Anterior cingulate cortex (tissue), 58 donors: ENCODE measurements around the gene OOEP.

Source experiments
- DNase-seq, 58 donors: peaks; one replicate each; lab custom pipeline; 2025; lab: John Stamatoyannopoulos, UW

Gene OOEP

DNA sequence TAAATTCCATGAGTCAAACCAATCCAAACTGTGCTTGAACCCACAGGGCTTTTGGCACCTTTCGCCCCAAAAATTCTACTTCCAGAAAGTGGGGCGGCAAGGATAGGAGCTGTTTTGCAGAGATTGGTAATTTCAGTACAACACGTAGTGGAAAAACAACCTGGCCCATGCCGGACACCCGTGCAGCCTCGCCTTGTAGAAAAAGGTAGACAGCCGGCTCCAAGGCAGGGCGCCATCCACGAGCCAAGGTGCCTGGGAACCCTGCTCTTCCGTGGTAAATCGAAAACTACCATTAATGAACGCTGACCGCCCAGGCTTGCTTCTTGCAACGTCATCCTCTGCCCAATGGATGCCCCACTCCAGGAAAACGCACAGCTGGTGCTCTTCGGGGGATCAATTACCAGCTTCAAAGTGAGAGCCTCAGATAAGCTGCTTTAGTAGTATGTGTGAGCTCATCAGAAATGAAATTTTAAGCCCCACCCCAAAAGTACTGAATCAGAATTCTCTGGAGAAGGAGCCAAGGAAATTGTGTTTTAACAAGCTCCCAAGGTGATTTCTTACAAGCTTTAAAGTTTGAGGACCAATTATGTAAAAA, 1.8 kb downstream of the OOEP start:
- DNase-seq = no peak

DNA sequence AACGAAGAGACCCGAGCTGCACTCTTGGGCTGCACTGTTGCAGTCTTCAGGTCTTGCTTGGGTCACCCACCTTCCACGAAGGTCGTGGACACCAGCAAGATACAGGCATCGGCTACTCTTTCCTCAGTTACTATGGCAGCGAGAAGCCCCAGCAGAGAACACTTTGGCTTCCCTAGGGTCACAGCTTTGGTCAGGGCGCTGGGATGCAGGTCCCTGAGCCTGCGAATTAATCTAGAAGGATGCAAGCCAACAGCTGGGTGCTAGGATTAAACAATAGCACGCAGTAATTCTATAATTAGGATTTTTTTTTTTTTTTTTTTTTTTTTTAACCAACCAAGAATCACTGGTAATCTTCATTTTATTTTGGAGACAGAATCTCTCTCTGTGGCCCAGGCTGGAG, 5.1 kb downstream of the OOEP start:
- DNase-seq = no peak

DNA sequence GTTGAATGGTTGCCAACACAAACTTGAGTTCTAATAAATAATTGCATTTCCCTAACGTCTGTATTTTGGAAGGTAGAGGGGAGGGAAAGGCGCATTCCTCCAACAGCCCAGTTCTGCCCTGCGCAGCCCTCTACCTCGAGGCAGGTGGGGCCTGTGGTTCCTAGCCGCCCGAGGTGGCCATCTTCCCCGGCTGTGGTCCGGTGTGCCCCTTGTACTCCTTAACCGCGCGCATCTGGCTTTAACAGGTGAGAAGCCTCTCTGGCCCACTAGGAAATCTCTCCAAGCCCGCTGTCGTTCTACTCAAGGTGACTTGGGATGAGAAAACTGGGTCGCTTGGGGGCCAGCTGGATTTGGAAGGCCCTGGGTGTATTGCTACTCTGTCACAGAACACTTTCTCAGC, 5.6 kb downstream of the OOEP start:
- no peak for DNase-seq

DNA sequence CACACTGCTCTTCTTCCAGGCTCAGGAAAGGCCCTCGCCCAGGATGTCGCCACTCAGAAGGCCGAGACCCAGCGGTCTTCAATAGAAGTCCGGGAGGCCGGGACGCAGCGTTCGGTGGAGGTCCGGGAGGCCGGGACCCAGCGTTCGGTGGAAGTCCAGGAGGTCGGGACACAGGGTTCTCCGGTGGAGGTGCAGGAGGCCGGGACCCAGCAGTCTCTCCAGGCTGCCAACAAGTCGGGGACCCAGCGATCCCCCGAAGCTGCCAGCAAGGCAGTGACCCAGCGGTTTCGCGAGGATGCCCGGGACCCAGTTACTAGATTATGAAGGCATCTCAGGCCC, 6.2 kb downstream of the OOEP start:
- no peak for DNase-seq

DNA sequence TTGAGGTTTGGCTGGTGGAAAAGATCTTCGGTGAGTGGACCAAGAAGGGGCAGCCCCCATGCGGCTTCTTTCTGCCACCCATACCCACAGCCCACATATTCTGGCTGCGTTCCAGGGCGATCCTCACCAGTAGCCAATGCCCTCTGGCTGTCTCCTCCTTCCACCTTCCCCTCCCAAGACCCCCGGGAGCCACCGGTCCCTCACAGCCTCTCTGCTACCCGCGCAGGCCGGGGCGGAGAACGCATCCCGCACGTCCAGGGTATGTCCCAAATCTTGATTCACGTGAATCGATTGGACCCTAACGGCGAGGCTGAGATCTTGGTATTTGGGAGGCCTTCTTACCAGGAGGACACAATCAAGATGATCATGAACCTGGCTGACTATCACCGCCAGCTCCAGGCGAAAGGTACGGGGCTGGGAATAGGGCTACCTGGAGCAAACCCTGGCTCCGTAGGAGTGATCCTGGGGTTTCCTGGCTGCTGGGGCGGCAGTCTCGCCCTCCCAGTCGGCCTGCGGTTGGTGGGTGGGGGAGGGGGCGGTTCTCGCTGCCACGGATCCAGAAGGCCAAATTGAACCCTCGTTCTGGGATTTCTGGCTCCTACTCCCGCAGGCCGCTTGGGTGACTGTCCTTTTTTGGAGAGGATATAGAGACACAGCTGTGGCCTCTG, 6.7 kb downstream of the OOEP start:
- DNase-seq = no peak

DNA sequence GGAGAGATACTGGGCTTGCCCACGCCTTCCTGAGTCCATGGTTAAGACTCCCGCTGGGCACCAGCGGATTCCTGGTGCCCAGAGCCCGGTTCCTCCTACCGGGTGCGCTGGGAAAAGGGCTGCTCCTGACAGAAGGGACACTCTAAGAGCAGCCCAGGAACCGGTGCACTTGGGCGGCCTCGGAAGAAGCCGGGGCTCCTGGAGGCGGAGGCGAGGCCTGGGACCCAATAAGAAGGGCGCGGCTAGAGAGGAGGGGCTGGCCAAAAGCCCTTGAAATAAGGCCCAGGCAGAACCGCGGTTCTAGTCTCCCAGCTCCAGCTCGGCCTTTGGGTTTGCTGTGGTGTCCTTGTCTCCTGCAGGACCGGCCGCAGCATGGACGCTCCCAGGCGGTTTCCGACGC, 7.3 kb downstream of the OOEP start, which contains the start of gene KHDC3L:
Gene KHDC3L (plus strand): TSS at position 301 of the 400 bp plus-strand sequence. CDS start 72 bp downstream, at position 373.
- no peak for DNase-seq

DNA sequence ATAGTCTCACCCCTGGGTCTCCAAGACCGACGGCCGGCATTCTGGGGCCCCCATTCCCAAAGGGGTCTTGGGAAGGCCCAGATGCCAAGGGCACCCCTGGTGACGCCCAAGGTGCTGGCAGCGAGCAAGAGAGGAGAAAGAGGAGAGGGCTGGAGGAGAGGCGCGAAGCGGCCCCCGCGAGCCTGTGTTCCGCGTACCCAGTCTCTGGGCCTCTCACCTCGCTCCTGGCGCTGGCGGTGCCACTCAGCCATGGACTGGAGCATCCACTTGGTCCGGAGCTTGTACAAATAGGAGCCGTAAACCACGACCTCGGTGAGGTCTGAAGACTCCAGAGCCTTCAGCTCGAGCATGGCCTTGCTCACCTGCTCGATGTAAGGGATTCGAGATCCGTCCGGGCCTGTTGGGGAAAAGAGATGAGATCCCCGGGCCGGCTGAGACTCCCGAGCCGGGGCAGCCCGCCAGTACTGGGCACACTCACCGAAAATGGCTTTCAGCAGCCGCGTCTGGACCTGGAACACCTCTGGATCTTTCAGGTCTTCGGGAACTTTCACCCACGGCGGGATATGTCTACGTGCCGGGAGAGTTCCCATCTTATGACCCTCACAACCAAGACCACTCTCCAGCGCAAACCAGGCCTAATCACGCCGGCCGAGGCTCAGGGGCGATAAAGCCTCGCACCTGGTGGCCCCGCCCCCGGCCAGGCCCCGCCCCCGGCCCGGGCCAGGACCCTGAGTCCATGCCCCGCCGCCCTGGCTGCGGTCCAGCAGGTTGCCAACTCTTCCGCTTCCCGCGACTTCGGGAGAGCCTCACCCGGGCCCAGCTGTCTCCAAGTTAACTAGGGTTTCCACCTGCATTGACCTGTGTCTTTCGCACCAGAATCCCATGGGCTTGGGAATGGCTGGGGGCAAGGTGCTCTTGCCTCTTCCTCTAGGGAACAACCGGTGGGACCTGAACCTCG, 15.8 kb downstream of the OOEP start, which contains the start of gene DPPA5:
Gene DPPA5 (minus strand): TSS at position 641 of the 958 bp plus-strand sequence. CDS start 51 bp downstream, at position 590.
- no peak for DNase-seq

DNA sequence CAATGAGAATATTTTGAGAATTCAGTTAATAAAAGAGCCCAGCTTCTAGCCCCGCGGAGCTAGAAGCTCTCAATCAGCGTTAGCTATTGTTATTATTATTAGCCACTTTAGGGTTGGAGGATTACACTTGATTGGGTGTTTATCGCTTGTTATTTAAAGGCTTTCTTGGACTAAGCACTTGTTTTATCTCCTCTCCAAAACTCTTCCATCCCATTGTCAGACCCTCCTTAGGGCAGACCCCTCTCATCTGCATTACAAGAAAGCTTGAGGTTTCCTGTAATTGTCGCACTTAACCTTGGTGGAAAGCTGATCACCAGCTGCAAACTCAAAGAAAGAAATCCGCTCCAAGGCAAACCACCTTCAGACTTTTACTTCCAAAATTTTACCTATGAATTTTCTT, 20.4 kb downstream of the OOEP start:
- DNase-seq = no peak

DNA sequence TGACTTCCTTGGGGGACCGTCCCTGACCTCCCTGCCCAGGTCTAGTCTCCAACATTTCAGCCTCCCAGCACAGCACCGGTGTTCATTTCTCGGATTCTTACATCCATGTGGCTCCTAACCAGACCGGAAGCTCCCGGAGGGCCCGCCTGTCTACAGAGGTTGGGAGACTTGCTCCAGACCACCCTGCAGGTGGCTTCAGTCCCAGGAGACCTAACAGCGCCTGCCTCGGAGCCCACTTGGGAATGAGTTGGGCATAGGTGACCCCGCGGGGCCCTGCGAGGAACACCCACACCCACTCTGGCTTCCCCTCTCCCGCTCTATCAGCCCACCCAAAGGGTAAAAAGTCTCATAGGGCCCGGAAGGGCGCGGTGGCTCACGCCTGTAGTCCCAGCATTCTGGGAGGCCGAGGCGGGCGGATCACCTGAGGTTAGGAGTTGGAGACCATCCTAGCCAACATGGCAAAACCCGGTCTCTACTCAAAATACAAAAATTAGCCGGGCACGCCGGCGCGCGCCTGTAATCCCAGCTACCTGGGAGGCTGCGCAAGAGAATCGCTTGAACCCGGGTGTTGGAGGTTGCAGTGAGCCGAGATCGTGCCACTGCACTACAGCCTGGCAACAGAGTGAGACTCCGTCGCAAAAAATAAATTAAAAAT, 21.0 kb downstream of the OOEP start:
- DNase-seq = no peak

DNA sequence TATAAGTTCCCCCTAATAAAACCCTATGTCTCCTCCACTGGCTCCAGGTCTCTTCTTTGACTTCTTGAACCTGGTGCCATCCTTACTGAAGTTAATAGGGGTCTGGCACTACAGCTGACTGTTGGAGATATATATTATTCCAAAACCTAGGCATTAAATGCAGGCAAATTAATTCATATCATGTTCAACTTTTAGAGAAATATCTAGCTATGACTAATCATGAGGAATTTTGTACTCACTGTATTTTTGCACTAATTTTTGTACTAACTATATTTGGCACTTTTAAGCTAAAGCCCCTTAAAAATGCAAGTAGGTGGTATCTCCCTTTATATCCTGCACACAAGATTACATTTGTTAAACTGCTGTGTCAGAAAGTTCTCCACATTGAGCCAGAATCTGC, 26.5 kb downstream of the OOEP start:
- DNase-seq = no peak

DNA sequence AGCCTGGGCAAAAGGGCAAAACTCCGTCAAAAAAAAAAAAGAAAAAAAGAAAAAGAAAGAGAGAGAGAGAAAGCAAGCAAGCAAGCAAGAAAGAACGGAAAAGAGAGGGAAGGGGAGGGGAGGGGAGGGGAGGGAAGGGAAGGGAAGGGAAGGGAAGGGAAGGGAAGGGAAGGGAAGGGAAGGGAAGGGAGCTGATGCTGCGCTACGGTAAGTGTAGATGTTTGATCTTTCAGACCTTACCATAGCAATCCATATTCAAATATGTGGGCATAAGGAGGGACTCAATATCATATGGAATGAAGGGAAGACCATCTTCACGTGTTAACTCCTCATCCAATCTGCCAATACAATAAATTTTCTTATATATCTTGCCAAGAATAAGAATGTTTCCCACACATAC, 27.5 kb downstream of the OOEP start:
- no peak for DNase-seq

DNA sequence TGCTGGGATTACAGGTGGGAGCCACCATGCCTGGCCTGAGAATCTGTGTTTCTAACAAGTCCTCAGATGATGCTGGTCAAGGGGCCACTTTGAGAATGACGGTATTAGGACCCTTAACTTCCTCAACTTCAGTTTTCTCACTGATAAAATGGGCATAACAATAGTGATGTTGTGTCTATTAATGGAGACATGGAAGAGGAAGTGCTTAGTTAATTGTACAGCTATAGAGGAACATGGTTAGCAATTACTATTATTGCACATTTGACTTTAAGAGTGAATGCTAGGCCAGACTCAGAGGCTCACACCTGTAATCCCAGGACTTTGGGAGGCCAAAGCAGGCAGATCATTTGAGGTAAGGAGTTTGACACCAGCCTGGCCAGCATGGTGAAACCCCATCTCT, 28.4 kb downstream of the OOEP start:
- no peak for DNase-seq

DNA sequence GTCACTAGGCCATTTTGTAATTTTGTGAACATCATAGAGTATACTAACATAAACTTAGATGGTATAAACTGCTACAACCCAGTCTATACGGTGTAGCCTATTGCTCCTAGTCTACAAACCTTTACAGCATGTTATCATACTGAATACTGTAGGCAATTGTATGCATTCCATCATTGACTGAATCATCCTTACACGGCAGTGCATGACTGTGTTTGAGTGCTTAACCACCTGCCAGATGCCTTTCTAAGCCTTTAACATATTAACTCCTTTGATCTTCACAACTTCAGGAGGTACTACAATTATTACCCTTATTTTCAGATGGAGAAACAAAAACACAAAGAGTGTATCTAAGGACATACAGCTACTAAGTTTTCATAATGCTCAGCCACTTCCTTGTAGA, 29.6 kb downstream of the OOEP start:
- DNase-seq = no peak

DNA sequence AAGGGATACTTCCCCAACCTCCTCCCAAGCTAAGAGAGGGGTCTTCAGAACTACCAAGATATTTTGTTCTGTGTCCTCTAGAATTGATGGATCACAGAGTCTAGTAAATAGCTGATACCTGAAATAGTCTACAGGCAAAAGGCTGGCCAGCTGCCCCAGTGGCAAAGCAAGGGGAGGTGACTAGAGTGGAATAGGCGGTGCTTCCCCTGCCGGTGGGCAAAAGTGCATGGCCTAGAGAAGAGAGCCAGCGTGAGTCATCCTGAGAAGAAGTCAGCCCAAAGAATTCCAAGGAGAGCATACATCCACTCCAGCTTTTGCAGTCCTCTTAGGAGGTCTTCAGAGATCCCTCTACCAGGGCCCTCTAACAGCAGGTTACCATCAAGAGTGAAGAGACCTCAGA, 30.4 kb downstream of the OOEP start:
- DNase-seq = no peak

DNA sequence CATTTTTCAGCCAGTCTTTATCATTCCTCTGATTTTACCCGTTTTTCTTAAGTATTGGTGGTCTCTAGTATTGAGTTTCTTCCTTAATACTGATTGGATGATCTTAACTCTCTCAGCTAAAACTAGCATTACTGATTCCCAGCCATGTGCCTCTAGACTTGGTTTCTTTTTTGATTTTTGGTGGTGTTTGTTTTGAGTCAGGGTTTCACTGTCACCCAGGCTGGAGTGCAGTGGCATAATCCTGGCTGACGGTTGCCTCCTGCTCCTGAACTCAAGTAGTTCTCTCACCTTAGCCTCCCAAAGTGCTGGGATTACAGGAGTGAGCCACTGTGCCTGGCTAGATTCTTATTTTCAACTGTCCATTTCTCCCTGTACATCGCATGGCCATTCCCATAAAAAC, 40.5 kb downstream of the OOEP start:
- no peak for DNase-seq

DNA sequence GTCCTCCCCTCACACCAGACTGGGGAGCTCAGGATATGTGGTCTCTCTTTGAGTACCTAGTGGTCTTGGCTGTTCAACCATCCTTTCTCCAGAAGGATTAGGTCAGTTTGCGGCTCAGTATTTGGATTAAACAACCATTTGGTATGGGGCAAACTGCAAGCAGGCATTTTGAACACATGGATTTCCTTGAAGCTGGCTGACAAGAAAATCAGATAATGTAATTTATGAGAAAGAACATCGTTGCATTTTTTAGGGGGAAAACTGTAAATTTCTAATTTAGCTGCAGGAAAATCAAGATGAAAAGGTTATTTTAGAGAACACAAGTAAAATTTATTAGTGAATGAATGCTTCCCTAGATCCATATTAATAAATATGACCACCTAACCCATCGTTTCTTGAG, 40.9 kb downstream of the OOEP start:
- DNase-seq = no peak

DNA sequence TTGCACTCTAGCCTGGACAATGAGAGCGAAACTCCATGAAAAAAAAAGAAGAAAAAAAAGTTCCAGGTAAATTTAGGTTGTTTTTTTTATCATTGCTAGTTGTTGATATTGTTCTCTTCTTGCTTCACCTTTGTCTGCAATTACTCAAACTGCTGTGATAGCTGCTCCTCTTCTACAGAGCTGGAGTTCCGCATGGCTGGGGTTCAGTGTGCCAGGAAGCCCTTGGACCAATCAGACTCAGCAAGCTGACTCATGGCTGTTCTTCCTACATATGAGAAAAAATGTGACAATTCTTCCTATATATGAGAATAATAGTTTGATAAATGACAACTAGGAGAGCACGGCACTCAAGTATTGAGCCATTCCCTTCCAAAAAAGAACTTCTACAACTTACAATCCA, 44.0 kb downstream of the OOEP start:
- no peak for DNase-seq

DNA sequence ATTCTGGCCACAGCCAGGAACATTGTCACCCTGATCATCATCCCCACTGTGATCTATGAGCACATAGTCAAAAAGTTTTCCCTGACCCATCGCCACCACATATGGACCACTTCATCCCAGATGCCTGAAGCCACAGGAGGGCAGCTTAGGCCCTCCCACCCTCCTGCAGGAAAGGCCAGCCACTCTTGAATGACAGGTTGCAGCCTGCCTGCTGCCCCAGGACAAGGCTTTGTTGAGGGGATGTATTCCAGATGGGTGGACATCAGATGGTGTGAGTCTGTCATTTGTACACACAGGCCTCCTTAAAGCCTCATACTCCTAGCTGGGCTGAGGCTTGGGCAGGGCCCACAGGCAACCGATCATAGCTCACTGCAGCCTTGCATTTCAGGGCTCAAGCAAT, 46.4 kb downstream of the OOEP start:
- no peak for DNase-seq
